ENCODE data around the gene RAB1B. TPM values are rescaled to one million over a fixed set of nuclear protein-coding genes. Genes with fewer than 3 reads are reported as not detected.

RAB1B gene
- total RNA-seq, 2 donors from 2014 or later: 138 to 153 TPM

- ATAC-seq: no peak
- Mint-ChIP-seq H3K27ac (peak overlapping the region in 1 of 2 donors; percentile 89), H3K9me3 (no peaks in the 10 kb centered on the region), H3K36me3 (no peaks in the 10 kb centered on the region)
- DNase-seq (ENCODE audit: low spot score in 2 of 2): no peak
Observed at GRCh38 chr11:66286699-66287098, 18.3 kb downstream of the RAB1B start.

DNA sequence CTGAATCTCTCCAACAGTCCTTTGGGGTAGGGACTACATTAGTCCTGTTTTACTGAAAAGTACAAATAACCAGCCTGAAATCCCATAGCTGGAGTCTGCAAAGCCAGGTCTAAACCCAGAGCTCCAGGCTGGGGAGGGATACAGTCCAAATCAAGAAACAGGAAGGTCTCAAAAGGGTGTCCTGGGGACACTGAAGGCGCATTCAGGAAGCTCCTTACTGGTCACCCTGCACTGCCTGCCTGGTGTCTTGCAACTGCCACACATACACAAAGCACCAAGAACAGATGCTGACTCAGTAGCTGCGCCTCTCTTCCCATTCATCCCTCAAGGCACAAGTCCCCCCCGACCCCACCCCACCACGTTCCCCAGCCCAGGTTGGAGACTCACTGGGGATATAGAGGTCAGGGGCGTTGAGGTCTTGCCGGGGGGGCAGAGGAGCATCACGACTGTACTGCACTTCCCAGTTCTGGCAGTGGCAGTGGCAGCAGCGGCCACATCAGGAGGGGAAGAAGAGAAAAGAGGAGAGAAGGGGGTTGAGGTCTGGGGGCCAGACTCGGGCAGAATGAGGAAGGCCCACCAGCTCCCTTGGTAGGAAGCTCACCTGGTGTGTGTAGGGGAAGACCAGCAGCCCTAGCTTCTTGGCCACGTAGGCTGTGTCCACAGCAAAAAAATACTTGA is 18.9 kb downstream of the RAB1B start:
- no peak for ATAC-seq
- DNase-seq (ENCODE audit: low spot score in 2 of 2): no peak
- H3K27ac Mint-ChIP-seq: peak overlapping the region; percentile 65 to 89
- H3K36me3 Mint-ChIP-seq: no peaks in the 10 kb centered on the region
- no peaks in the 10 kb centered on the region for H3K9me3 Mint-ChIP-seq

DNA sequence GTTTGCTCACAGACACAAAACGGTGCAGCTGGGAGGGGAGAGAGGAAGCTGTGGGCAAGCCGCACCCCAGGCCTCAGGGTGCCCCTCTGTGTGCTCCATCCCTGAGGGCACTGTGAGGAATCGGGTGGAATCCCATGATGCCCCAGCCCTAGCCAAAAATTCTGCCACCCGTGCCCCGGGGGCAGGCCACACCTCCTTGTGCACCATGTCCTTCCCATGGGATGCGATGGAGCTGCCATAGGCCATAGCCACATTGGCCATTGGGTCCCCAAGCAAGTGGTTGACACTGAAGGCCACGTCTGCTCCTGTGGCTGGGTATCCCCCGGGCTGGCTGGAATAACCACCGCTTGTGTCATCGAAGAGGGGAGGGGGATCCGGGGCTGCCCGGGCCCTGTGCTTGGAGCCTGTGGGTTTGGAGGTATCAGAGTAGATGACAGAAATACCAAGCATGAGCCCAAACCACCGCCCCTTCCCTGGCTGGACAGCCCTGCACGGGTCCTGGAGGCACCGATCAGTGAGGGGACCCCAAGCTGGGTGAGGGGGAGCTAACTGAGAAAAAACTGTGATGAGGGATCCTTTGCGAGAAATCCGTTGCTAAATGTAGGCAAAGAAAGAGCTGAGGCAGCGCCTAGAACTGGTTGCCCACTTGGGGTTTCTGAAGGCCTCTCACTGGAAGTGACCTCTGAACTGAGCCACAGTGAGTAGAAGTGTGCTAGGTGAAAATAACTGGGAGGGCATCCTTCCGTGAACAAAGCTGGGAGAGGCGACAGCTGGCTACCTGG is 19.6 kb downstream of the RAB1B start:
- Mint-ChIP-seq H3K9me3 (no peaks in the 10 kb centered on the region), H3K36me3 (no peaks in the 10 kb centered on the region), H3K27ac (peak overlapping the region; percentile 89 to 93)
- ATAC-seq (no peak), DNase-seq (ENCODE audit: low spot score in 2 of 2) (no peak)

DNA sequence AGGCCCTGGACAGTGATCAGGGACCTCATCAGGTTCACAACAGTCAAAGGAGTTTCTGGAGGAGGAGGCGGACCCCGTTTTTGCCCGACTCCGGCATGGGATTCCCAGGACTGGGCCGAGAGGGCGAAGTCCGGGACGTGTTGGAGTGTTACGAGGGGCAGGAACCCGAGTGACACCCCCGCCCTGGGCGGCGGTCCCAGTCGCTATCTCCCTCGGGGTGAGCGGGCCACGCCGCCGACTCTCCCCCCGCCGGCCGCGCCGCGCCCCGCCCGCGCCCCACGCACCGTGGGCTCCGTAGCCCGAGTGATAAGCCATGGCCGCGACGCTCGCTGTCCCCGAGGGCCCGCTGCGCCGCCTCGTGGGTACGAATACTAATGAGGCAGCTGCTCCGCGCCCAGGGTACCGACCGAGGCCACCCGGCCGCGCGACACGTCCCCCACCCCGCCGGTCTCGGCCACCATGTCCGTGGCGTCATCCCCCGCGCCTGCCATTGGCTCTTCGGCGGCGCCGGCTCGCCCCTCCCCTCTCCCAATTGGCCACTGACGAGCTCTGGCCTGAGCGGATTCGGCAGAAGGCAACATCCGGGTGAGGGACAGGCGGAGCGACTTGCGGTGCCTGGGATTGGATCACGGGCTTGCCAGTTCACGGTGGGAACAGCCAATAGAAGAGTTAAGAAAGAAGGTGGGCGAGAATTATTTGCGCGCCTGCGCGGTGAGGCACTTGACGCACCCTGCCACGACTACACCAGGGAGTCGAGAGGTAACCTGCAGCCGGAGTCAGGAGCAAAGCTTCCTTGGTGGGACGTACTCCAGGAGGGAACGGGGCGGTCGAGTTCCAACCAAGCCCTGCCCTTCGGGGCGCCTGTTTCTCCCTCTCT is 20.5 kb downstream of the RAB1B start, which contains the start of gene YIF1A:
Gene YIF1A (minus strand): TSS at position 473 of the 877 bp plus-strand sequence. CDS start 158 bp downstream, at position 315.
- peak; percentile 97 to 100 for DNase-seq (ENCODE audit: low spot score in 2 of 2)
- Mint-ChIP-seq H3K36me3 (no peaks in the 10 kb centered on the region), H3K27ac (peak within 1 kb of the TSS; percentile 89 to 93), H3K9me3 (no peaks in the 10 kb centered on the region)
- peak; percentile 95 for ATAC-seq

DNA sequence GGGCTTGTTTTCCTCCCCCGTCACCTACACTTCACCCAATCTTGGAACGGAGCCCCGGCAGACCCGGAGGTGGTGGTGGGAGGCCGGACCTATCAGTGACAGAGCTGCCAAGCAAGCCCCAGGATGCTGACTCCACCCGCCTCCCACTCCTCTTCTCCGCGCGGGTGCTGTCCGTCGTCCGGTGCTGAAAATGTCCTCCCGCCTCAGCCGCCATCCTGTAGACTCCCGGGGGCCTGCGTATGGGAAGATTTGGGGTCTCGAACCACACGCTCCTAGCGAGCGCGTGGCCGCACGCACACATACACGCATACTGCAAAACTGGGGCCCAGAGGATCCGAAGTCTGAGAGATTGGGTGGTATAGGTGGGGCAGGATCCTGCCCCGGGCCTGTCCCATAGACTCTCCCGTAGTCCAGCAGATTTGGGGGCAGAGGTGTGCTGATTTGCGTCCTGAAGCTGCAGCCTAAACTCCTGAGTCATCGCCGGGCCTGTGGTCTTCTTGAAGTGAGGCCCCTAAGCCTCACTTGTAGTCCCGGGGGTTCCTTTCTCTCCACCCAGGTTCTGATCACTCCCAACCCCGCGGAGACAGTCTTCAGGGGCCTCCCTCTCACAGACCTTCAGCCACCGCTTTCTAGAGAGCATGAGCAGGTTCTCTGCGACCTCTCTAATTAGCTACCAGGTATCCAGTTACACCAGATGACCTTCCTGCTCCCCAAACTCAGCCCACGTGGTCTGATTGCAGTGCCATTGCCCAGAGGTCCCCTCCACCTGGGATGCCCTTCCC is 21.3 kb downstream of the RAB1B start:
- DNase-seq (ENCODE audit: low spot score in 2 of 2): peak in 1 of 2 donors; percentile 81
- Mint-ChIP-seq H3K36me3 (no peaks in the 10 kb centered on the region), H3K27ac (peak overlapping the region; percentile 75 to 89), H3K9me3 (no peaks in the 10 kb centered on the region)
- peak; percentile 66 to 79 for ATAC-seq

GRCh38 chr11:66290330-66290621 is 21.8 kb downstream of the RAB1B start:
- DNase-seq (ENCODE audit: low spot score in 2 of 2): no peak
- Mint-ChIP-seq H3K36me3 (no peaks in the 10 kb centered on the region), H3K9me3 (no peaks in the 10 kb centered on the region), H3K27ac (peak overlapping the region in 1 of 2 donors; percentile 89)
- ATAC-seq: no peak

DNA sequence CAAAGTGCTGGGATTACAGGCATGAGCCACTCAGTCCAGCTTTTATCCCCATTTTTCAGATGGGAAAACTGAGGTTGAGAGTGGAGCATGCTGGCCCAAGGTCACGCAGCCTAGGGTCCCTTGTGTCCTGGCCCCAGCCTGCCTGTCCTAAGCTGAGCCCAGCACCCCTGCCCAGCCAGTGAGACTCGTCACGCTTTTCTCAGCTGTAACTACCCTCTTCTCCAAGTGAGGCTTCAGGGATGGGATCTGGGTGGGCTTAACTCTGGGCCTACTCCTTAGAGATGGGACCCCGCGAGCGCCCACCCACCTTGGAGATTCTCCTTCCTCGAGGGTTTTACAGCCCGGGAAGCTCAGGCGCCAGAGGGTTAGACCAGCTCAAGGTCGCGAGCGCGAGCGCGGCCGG is 22.9 kb downstream of the RAB1B start:
- Mint-ChIP-seq H3K36me3 (no peaks in the 10 kb centered on the region), H3K9me3 (no peaks in the 10 kb centered on the region), H3K27ac (no peak overlapping the region)
- ATAC-seq (no peak), DNase-seq (ENCODE audit: low spot score in 2 of 2) (no peak)

- no peaks in the 10 kb centered on the region for H3K9me3 Mint-ChIP-seq
- no peak within 1 kb of the TSS for H3K27ac Mint-ChIP-seq
- DNase-seq (ENCODE audit: low spot score in 2 of 2): peak in 1 of 2 donors; percentile 57
- ATAC-seq: no peak
- no peaks in the 10 kb centered on the region for H3K36me3 Mint-ChIP-seq
Observed at GRCh38 chr11:66291706-66292542, 23.5 kb downstream of the RAB1B start, which contains the start of gene TMEM151A. TSS of gene TMEM151A (plus strand) at chr11:66291894. CDS start at chr11:66292014, 120 bp downstream.

- peak in 1 of 2 donors; percentile 55 for DNase-seq (ENCODE audit: low spot score in 2 of 2)
- H3K27ac Mint-ChIP-seq: no peak overlapping the region
- ATAC-seq: no peak
- H3K36me3 Mint-ChIP-seq: no peaks in the 10 kb centered on the region
- no peaks in the 10 kb centered on the region for H3K9me3 Mint-ChIP-seq
Observed at GRCh38 chr11:66292543-66293332, 24.3 kb downstream of the RAB1B start.

DNA sequence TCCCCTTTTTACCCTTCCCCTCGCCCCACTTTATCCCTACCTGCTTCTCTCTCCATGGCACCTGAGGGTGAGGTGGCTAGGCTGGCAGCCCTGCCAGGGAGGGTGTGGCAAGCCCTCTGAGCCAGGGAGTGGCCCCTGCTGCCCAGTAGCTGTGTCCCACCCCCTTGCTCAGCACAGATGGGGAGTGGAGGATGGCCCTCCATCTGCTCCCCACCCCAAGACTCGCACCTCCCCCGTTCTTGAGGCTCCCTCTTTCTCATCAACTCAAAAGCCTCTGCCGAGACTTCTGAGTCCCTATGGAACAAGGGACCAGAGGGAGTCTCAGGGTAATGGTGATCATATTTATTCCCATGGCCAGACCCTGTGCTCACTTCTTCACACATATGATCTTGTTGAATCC is 24.9 kb downstream of the RAB1B start:
- no peak for DNase-seq (ENCODE audit: low spot score in 2 of 2)
- no peak for ATAC-seq
- Mint-ChIP-seq H3K27ac (no peak overlapping the region), H3K9me3 (no peaks in the 10 kb centered on the region), H3K36me3 (no peaks in the 10 kb centered on the region)

- H3K9me3 Mint-ChIP-seq: no peaks in the 10 kb centered on the region
- ATAC-seq (no peak), DNase-seq (ENCODE audit: low spot score in 2 of 2) (peak in 1 of 2 donors; percentile 55)
- H3K27ac Mint-ChIP-seq: no peak overlapping the region
- no peaks in the 10 kb centered on the region for H3K36me3 Mint-ChIP-seq
Observed at GRCh38 chr11:66293777-66294625, 25.6 kb downstream of the RAB1B start.

DNA sequence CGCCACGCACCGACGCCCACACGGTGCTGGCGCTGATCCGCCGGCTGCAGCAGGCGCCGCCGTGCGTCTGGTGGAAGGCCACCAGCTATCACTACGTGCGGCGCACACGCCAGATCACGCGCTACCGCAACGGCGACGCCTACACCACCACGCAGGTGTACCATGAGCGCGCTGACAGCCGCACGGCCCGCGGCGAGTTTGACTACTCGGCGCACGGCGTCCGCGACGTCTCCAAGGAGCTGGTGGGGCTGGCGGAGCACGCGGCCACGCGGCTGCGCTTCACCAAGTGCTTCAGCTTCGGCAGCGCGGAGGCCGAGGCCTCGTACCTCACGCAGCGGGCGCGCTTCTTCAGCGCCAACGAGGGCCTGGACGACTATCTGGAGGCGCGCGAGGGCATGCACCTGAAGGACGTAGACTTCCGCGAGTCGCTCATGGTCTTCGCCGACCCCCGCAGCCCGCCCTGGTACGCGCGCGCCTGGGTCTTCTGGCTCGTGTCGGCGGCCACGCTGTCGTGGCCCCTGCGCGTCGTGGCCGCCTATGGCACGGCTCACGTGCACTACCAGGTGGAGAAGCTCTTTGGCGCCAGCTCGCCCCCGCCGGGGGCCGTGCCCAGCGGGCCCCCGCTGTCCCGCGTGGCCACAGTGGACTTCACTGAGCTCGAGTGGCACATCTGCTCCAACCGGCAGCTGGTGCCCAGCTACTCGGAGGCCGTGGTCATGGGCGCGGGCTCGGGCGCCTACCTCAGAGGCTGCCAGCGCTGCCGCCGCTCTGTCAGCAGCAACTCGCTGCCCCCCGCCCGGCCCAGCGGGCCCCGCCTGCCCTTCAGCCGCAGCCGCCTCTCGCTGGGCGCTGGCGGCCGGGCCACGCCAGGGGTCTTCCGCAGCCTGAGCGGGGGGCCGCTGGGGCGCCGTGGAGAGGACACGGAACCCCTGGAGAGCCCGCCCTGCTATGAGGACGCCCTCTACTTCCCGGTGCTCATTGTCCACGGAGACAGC is 26.5 kb downstream of the RAB1B start:
- Mint-ChIP-seq H3K27ac (no peak overlapping the region), H3K9me3 (no peaks in the 10 kb centered on the region), H3K36me3 (no peaks in the 10 kb centered on the region)
- DNase-seq (ENCODE audit: low spot score in 2 of 2) (no peak), ATAC-seq (no peak)

DNA sequence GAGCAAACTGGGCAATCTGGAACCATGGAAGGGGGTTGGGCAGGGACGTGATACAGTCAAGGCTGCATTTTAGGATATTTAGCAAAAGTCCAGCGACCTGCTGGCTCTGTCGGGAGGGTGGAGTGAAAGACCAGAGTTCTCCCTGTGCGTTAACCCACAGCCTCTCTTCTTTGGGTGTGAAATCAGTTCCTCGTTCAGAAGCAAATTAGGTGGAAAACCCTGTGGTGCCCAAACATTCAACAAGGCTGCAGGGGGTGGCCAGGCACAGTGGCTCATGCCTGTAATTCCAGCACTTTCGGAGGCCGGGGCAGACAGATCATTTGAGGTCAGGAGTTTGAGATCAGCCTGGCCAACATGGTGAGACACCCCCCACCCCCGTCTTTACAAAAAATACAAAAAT is 29.2 kb downstream of the RAB1B start:
- no peaks in the 10 kb centered on the region for H3K36me3 Mint-ChIP-seq
- H3K9me3 Mint-ChIP-seq: no peaks in the 10 kb centered on the region
- DNase-seq (ENCODE audit: low spot score in 2 of 2) (no peak), ATAC-seq (no peak)
- no peak overlapping the region for H3K27ac Mint-ChIP-seq
